ENCODE measurements around the gene PARP14.

PARP14 gene

GRCh38 chr3:122755491-122755890, 74.9 kb downstream of the PARP14 start:
- TF ChIP-seq REST (IDR thresholded peaks at IDR 0.05; ENCODE audit: insufficient read depth in 1 of 2, low read depth in 2 of 2, low read length in 2 of 2) (no peak), SIN3A (IDR thresholded peaks at IDR 0.05; ENCODE audit: borderline replicate concordance, insufficient read depth, low read length) (no peak), FOXP2 (optimal IDR thresholded peaks at IDR 0.05; ENCODE audit: borderline replicate concordance, extremely low read depth, extremely low read length, insufficient read depth) (no peak), POLR2AphosphoS5 (IDR thresholded peaks at IDR 0.05; ENCODE audit: low read depth, low read length) (no peak), TAF1 (IDR thresholded peaks at IDR 0.05; ENCODE audit: borderline replicate concordance, insufficient read depth, low read length) (no peak)

GRCh38 chr3:122758877-122759560, 78.4 kb downstream of the PARP14 start:
- TF ChIP-seq FOXP2 (optimal IDR thresholded peaks at IDR 0.05; ENCODE audit: borderline replicate concordance, extremely low read depth, extremely low read length, insufficient read depth) (no peak), SIN3A (IDR thresholded peaks at IDR 0.05; ENCODE audit: borderline replicate concordance, insufficient read depth, low read length) (no peak), REST (IDR thresholded peaks at IDR 0.05; ENCODE audit: insufficient read depth in 1 of 2, low read depth in 2 of 2, low read length in 2 of 2) (no peak), TAF1 (IDR thresholded peaks at IDR 0.05; ENCODE audit: borderline replicate concordance, insufficient read depth, low read length) (no peak), POLR2AphosphoS5 (IDR thresholded peaks at IDR 0.05; ENCODE audit: low read depth, low read length) (no peak)

- TF ChIP-seq TAF1 (IDR thresholded peaks at IDR 0.05; ENCODE audit: borderline replicate concordance, insufficient read depth, low read length) (no peak), REST (IDR thresholded peaks at IDR 0.05; ENCODE audit: insufficient read depth in 1 of 2, low read depth in 2 of 2, low read length in 2 of 2) (no peak), FOXP2 (optimal IDR thresholded peaks at IDR 0.05; ENCODE audit: borderline replicate concordance, extremely low read depth, extremely low read length, insufficient read depth) (no peak), SIN3A (IDR thresholded peaks at IDR 0.05; ENCODE audit: borderline replicate concordance, insufficient read depth, low read length) (no peak), POLR2AphosphoS5 (IDR thresholded peaks at IDR 0.05; ENCODE audit: low read depth, low read length) (no peak)
Observed at GRCh38 chr3:122760453-122761271, 80.0 kb downstream of the PARP14 start.

- TF ChIP-seq POLR2AphosphoS5 (IDR thresholded peaks at IDR 0.05; ENCODE audit: low read depth, low read length) = no peak
Observed at GRCh38 chr3:122766430-122766829, 85.8 kb downstream of the PARP14 start.

GRCh38 chr3:122767540-122768372, 87.1 kb downstream of the PARP14 start:
- TF ChIP-seq REST (IDR thresholded peaks at IDR 0.05; ENCODE audit: insufficient read depth in 1 of 2, low read depth in 2 of 2, low read length in 2 of 2) (no peak), FOXP2 (optimal IDR thresholded peaks at IDR 0.05; ENCODE audit: borderline replicate concordance, extremely low read depth, extremely low read length, insufficient read depth) (no peak), POLR2AphosphoS5 (IDR thresholded peaks at IDR 0.05; ENCODE audit: low read depth, low read length) (no peak), TAF1 (IDR thresholded peaks at IDR 0.05; ENCODE audit: borderline replicate concordance, insufficient read depth, low read length) (no peak), SIN3A (IDR thresholded peaks at IDR 0.05; ENCODE audit: borderline replicate concordance, insufficient read depth, low read length) (no peak)
